Raji (cell line): ENCODE results near the gene POU2AF1.

Source experiments
- POLR2A ChIP-seq: IDR thresholded peaks from 2 replicates; pipeline ENCODE4 v1.6.1; 2011; ENCODE audit warnings: low read depth, low read length, control low read depth; ENCODE audit not compliant: insufficient read depth

The POU2AF1 gene

GRCh38 chr11:111397034-111397433, 18.0 kb upstream of the POU2AF1 start:
- TF ChIP-seq POLR2A: no peak

GRCh38 chr11:111395749-111396148, 16.7 kb upstream of the POU2AF1 start:
- TF ChIP-seq POLR2A: no peak

GRCh38 chr11:111395081-111395480, 16.0 kb upstream of the POU2AF1 start:
- TF ChIP-seq POLR2A: no peak

- TF ChIP-seq POLR2A: no peak
These were observed 14.5 kb upstream of the POU2AF1 start for GRCh38 chr11:111393585-111393984.

- no peak for TF ChIP-seq POLR2A
These were observed 14.0 kb upstream of the POU2AF1 start for GRCh38 chr11:111393096-111393495.

GRCh38 chr11:111392552-111392951, 13.5 kb upstream of the POU2AF1 start:
- no peak for TF ChIP-seq POLR2A

GRCh38 chr11:111391328-111392124, 12.5 kb upstream of the POU2AF1 start:
- TF ChIP-seq POLR2A: no peak

GRCh38 chr11:111388842-111389241, 9.8 kb upstream of the POU2AF1 start:
- TF ChIP-seq POLR2A: no peak

GRCh38 chr11:111388420-111388819, 9.3 kb upstream of the POU2AF1 start:
- no peak for TF ChIP-seq POLR2A

GRCh38 chr11:111387363-111387762, 8.3 kb upstream of the POU2AF1 start:
- TF ChIP-seq POLR2A: no peak

GRCh38 chr11:111386611-111387150, 7.6 kb upstream of the POU2AF1 start:
- TF ChIP-seq POLR2A: no peak

GRCh38 chr11:111384494-111384893, 5.4 kb upstream of the POU2AF1 start:
- no peak for TF ChIP-seq POLR2A

- no peak for TF ChIP-seq POLR2A
These were observed 3.4 kb upstream of the POU2AF1 start for GRCh38 chr11:111382451-111382850.

GRCh38 chr11:111379602-111380136, 594 bp upstream of the POU2AF1 start:
- no peak; the same call in 1 of the 2 replicates for TF ChIP-seq POLR2A

- TF ChIP-seq POLR2A: no peak
These were observed 752 bp downstream of the POU2AF1 start for GRCh38 chr11:111378185-111378860.

GRCh38 chr11:111376181-111376871, 2.7 kb downstream of the POU2AF1 start:
- no peak for TF ChIP-seq POLR2A

- no peak for TF ChIP-seq POLR2A
These were observed 5.5 kb downstream of the POU2AF1 start for GRCh38 chr11:111373590-111373989.
